ENCODE results near the gene PCP4. TPM values are rescaled to one million over a fixed set of nuclear protein-coding genes. Genes with fewer than 3 reads are reported as not detected.

The PCP4 gene
- total and polyA plus RNA-seq, 4 donors, result 0.20 TPM; not detected in 3

GRCh38 chr21:39961251-39961650 is 94.0 kb downstream of the PCP4 start:
- Histone ChIP-seq H3K9me3 (ENCODE audit: control insufficient read depth in 4 of 4, low read length in 3 of 4) (peaks cover 0 to 5% (median 3%) of the 10 kb centered on the region in 4 donors), H3K4me1 (ENCODE audit: control insufficient read depth in 4 of 4, insufficient read depth in 4 of 4, low read length in 3 of 4) (no peaks in the 10 kb centered on the region)

GRCh38 chr21:39965026-39965425 is 97.8 kb downstream of the PCP4 start:
- no peak for DNase-seq (ENCODE audit: low spot score)
- H3K27me3 ChIP-seq (ENCODE audit: control insufficient read depth in 4 of 4, insufficient read depth in 4 of 4, low read length in 3 of 4), result peaks cover 0 to 9% (median under 1%) of the 10 kb centered on the region in 4 donors
- H3K4me3 ChIP-seq (ENCODE audit: low read depth in 1 of 3, low read length in 3 of 3), result no peak overlapping the region
- H3K27ac ChIP-seq (ENCODE audit: low read depth in 1 of 2, low read length in 2 of 2), result no peak overlapping the region
- peaks cover 0 to 5% (median 1%) of the 10 kb centered on the region in 4 donors for H3K9me3 ChIP-seq (ENCODE audit: control insufficient read depth in 4 of 4, low read length in 3 of 4)
- no peak overlapping the region for H3K9ac ChIP-seq (ENCODE audit: low read depth in 1 of 2, low read length in 2 of 2)
- 54% methylated on average over 1 of the region's 1 CpG for WGBS
- H3K4me1 ChIP-seq (ENCODE audit: control insufficient read depth in 4 of 4, insufficient read depth in 4 of 4, low read length in 3 of 4), result no peaks in the 10 kb centered on the region
- TF ChIP-seq EGR1 (IDR thresholded peaks at IDR 0.05; ENCODE audit: low read depth in 2 of 2) (no peak), HNF4G (IDR thresholded peaks at IDR 0.05) (no peak), TAF1 (conservative IDR thresholded peaks at IDR 0.05) (no peak), NR2F2 (IDR thresholded peaks at IDR 0.05) (no peak), ATF3 (IDR thresholded peaks at IDR 0.05) (no peak), FOXA1 (IDR thresholded peaks at IDR 0.05) (no peak), HNF4A (conservative IDR thresholded peaks at IDR 0.05) (no peak), ZBTB33 (IDR thresholded peaks at IDR 0.05) (no peak)
- TF ChIP-seq, protein P1, sequence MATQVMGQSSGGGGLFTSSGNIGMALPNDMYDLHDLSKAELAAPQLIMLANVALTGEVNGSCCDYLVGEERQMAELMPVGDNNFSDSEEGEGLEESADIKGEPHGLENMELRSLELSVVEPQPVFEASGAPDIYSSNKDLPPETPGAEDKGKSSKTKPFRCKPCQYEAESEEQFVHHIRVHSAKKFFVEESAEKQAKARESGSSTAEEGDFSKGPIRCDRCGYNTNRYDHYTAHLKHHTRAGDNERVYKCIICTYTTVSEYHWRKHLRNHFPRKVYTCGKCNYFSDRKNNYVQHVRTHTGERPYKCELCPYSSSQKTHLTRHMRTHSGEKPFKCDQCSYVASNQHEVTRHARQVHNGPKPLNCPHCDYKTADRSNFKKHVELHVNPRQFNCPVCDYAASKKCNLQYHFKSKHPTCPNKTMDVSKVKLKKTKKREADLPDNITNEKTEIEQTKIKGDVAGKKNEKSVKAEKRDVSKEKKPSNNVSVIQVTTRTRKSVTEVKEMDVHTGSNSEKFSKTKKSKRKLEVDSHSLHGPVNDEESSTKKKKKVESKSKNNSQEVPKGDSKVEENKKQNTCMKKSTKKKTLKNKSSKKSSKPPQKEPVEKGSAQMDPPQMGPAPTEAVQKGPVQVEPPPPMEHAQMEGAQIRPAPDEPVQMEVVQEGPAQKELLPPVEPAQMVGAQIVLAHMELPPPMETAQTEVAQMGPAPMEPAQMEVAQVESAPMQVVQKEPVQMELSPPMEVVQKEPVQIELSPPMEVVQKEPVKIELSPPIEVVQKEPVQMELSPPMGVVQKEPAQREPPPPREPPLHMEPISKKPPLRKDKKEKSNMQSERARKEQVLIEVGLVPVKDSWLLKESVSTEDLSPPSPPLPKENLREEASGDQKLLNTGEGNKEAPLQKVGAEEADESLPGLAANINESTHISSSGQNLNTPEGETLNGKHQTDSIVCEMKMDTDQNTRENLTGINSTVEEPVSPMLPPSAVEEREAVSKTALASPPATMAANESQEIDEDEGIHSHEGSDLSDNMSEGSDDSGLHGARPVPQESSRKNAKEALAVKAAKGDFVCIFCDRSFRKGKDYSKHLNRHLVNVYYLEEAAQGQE (IDR thresholded peaks at IDR 0.05), result no peak
- TF ChIP-seq, protein P2, sequence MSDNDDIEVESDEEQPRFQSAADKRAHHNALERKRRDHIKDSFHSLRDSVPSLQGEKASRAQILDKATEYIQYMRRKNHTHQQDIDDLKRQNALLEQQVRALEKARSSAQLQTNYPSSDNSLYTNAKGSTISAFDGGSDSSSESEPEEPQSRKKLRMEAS (IDR thresholded peaks at IDR 0.05), result no peak
- TF ChIP-seq, protein P3, sequence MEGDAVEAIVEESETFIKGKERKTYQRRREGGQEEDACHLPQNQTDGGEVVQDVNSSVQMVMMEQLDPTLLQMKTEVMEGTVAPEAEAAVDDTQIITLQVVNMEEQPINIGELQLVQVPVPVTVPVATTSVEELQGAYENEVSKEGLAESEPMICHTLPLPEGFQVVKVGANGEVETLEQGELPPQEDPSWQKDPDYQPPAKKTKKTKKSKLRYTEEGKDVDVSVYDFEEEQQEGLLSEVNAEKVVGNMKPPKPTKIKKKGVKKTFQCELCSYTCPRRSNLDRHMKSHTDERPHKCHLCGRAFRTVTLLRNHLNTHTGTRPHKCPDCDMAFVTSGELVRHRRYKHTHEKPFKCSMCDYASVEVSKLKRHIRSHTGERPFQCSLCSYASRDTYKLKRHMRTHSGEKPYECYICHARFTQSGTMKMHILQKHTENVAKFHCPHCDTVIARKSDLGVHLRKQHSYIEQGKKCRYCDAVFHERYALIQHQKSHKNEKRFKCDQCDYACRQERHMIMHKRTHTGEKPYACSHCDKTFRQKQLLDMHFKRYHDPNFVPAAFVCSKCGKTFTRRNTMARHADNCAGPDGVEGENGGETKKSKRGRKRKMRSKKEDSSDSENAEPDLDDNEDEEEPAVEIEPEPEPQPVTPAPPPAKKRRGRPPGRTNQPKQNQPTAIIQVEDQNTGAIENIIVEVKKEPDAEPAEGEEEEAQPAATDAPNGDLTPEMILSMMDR (IDR thresholded peaks at IDR 0.05; ENCODE audit: low read depth, low read length, missing input control), result no peak
- H3K36me3 ChIP-seq (ENCODE audit: control insufficient read depth in 4 of 4, insufficient read depth in 3 of 4, low read depth in 1 of 4, low read length in 3 of 4), result no peaks in the 10 kb centered on the region

More at GRCh38 chr21:39961251-39961650, 94.0 kb downstream of the PCP4 start:
- Histone ChIP-seq H3K9ac (ENCODE audit: low read depth in 1 of 2, low read length in 2 of 2) (no peak overlapping the region), H3K4me3 (ENCODE audit: low read depth in 1 of 3, low read length in 3 of 3) (no peak overlapping the region), H3K36me3 (ENCODE audit: control insufficient read depth in 4 of 4, insufficient read depth in 3 of 4, low read depth in 1 of 4, low read length in 3 of 4) (no peaks in the 10 kb centered on the region), H3K27me3 (ENCODE audit: control insufficient read depth in 4 of 4, insufficient read depth in 4 of 4, low read length in 3 of 4) (peaks cover 0 to 9% (median 0%) of the 10 kb centered on the region in 4 donors), H3K27ac (ENCODE audit: low read depth in 1 of 2, low read length in 2 of 2) (no peak overlapping the region)
- TF ChIP-seq, protein P1 (IDR thresholded peaks at IDR 0.05), result no peak
- TF ChIP-seq FOXA2 (IDR thresholded peaks at IDR 0.05), result no peak
- TF ChIP-seq NR2F2 (IDR thresholded peaks at IDR 0.05), result no peak
- no peak for TF ChIP-seq RAD21 (IDR thresholded peaks at IDR 0.05)
- TF ChIP-seq TAF1 (conservative IDR thresholded peaks at IDR 0.05), result no peak
- no peak for TF ChIP-seq SP1 (IDR thresholded peaks at IDR 0.05)
- TF ChIP-seq ATF3 (IDR thresholded peaks at IDR 0.05), result no peak
- no peak for TF ChIP-seq HNF4A (conservative IDR thresholded peaks at IDR 0.05)
- TF ChIP-seq RXRA (IDR thresholded peaks at IDR 0.05), result no peak
- no peak for TF ChIP-seq HNF4G (IDR thresholded peaks at IDR 0.05)
- no peak for TF ChIP-seq JUND (IDR thresholded peaks at IDR 0.05)
- DNase-seq (ENCODE audit: low spot score), result no peak
- WGBS, result 60% methylated on average over 1 of the region's 1 CpG
